Retinal pigment epithelial cell (primary cell): ENCODE measurements around the gene ARL6.

ENCODE experiments used
- DNase-seq: peaks from one replicate; pipeline ENCODE4 v3.0.0-alpha.2; 2010; ENCODE audit warnings: low read depth
- H3K4me3 ChIP-seq: 2 replicates; pipeline ENCODE4 v1.5.1; 2011; ENCODE audit warnings: mild to moderate bottlenecking, low read length, control low read depth, moderate library complexity
- CTCF ChIP-seq: conservative IDR thresholded peaks from 2 replicates; pipeline ENCODE4 v1.5.1; 2011; ENCODE audit warnings: low read depth, low read length, control low read depth, inconsistent platforms

ARL6 gene

GRCh38 chr3:97795951-97796350, 31.4 kb downstream of the ARL6 start:
- DNase-seq: no peak
- no peak for TF ChIP-seq CTCF
- H3K4me3 ChIP-seq: no peak overlapping the region

GRCh38 chr3:97804471-97804870, 39.9 kb downstream of the ARL6 start:
- DNase-seq: no peak
- no peak for TF ChIP-seq CTCF
- no peak overlapping the region for H3K4me3 ChIP-seq

- TF ChIP-seq CTCF: no peak
- H3K4me3 ChIP-seq: no peak overlapping the region
- DNase-seq: no peak
Measured at GRCh38 chr3:97810779-97811390, 46.3 kb downstream of the ARL6 start.

GRCh38 chr3:97815149-97815917, 50.8 kb downstream of the ARL6 start:
- no peak for TF ChIP-seq CTCF
- no peak for DNase-seq
- no peak overlapping the region for H3K4me3 ChIP-seq

GRCh38 chr3:97816811-97817210, 52.3 kb downstream of the ARL6 start:
- no peak for DNase-seq
- no peak overlapping the region for H3K4me3 ChIP-seq
- TF ChIP-seq CTCF: no peak

- TF ChIP-seq CTCF: no peak
- H3K4me3 ChIP-seq: no peak overlapping the region
- DNase-seq: no peak
Measured at GRCh38 chr3:97817965-97818364, 53.4 kb downstream of the ARL6 start.

GRCh38 chr3:97820780-97821179, 56.2 kb downstream of the ARL6 start:
- peak overlapping the region; percentile 79 for H3K4me3 ChIP-seq
- no peak for DNase-seq
- TF ChIP-seq CTCF: no peak
